GM10266 (cell line): ENCODE measurements around the gene CKB.
"Not testable (repeated sequence)": the region's sequence is repeated elsewhere in the genome, so short reads cannot be mapped to it uniquely, and the experiment has no call there.

Experiments
- DNase-seq: peaks from one replicate; pipeline ENCODE4 v3.0.0; 2012; ENCODE audit errors: extremely low spot score
- CTCF ChIP-seq: IDR thresholded peaks from 2 replicates; pipeline ENCODE4 v1.5.1; 2012; ENCODE audit warnings: mild to moderate bottlenecking, low read depth; ENCODE audit not compliant: control insufficient read depth, insufficient read depth; ENCODE audit errors: missing control alignments

Gene CKB

GRCh38 chr14:103517174-103517566 is 5.5 kb downstream of the CKB start:
- DNase-seq = no peak
- TF ChIP-seq CTCF = no peak

- no peak for TF ChIP-seq CTCF
- no peak for DNase-seq
Observed at GRCh38 chr14:103516426-103517173, 6.0 kb downstream of the CKB start.

GRCh38 chr14:103514596-103515421 is 7.8 kb downstream of the CKB start:
- no peak for DNase-seq
- no peak for TF ChIP-seq CTCF

- peak; percentile 4 for DNase-seq
- no peak for TF ChIP-seq CTCF
Observed at GRCh38 chr14:103512701-103513611, 9.7 kb downstream of the CKB start.

- not testable (repeated sequence) for DNase-seq
Observed at GRCh38 chr14:103512180-103512579, 10.4 kb downstream of the CKB start.

GRCh38 chr14:103510724-103511693 is 11.6 kb downstream of the CKB start:
- DNase-seq = peak; percentile 1
- no peak for TF ChIP-seq CTCF
